Type B pancreatic cell (in vitro differentiated cells): Measurements from ENCODE around the gene EFNA3. TPM values are rescaled to one million over a fixed set of nuclear protein-coding genes. Genes with fewer than 3 reads are reported as not detected.

Source experiments
- DNase-seq: peaks from one replicate; pipeline ENCODE4 v3.0.0; 2021; ENCODE audit warnings: mixed read lengths; ENCODE audit not compliant: unreplicated experiment; ENCODE audit errors: extremely low spot score
- H3K27ac Mint-ChIP-seq: 2 replicates; pipeline ENCODE4 v1.8.0; 2021; ENCODE audit warnings: mild to moderate bottlenecking, mixed read lengths
- H3K27me3 Mint-ChIP-seq: 2 replicates; pipeline ENCODE4 v1.8.0; 2021; ENCODE audit warnings: mixed read lengths
- H3K36me3 Mint-ChIP-seq: 2 replicates; pipeline ENCODE4 v1.8.0; 2021; ENCODE audit warnings: mixed read lengths
- H3K4me1 Mint-ChIP-seq: one replicate; pipeline ENCODE4 v1.8.0; 2021; ENCODE audit warnings: mixed read lengths; ENCODE audit not compliant: unreplicated experiment
- H3K4me3 Mint-ChIP-seq: 2 replicates; pipeline ENCODE4 v1.8.0; 2021; ENCODE audit warnings: mild to moderate bottlenecking, mixed read lengths
- H3K9me3 Mint-ChIP-seq: 2 replicates; pipeline ENCODE4 v1.8.0; 2021; ENCODE audit warnings: mixed read lengths
- CTCF ChIP-seq: fragments of 200-600 bp; sonication (generic); conservative IDR thresholded peaks from 2 replicates; pipeline ENCODE4 v1.5.0; 2021; ENCODE audit warnings: antibody characterized with exemption, mild to moderate bottlenecking
- total RNA-seq: library from RNA; stranded (reverse); gene quantifications from 2 replicates; pipeline ENCODE4 v1.2.1, GENCODE V29; 2021; ENCODE audit warnings: low replicate concordance

The EFNA3 gene
- total RNA-seq, 1 donor from 2014 or later, result 4.7 TPM

- TF ChIP-seq CTCF, result peak; percentile 96
- Mint-ChIP-seq H3K27ac (peak overlapping the region; percentile 23), H3K4me1 (peaks cover 16% of the 10 kb centered on the region), H3K9me3 (no peaks in the 10 kb centered on the region), H3K4me3 (peak overlapping the region; percentile 73), H3K27me3 (peaks cover 3% of the 10 kb centered on the region), H3K36me3 (no peaks in the 10 kb centered on the region)
- DNase-seq, result peak; percentile 96
Observed at GRCh38 chr1:155061381-155062150, 17.1 kb upstream of the EFNA3 start.

- Mint-ChIP-seq H3K36me3 (no peaks in the 10 kb centered on the region), H3K27ac (no peak overlapping the region), H3K4me1 (peaks cover 16% of the 10 kb centered on the region), H3K4me3 (peak overlapping the region; percentile 95), H3K9me3 (no peaks in the 10 kb centered on the region), H3K27me3 (peaks cover 3% of the 10 kb centered on the region)
- no peak for TF ChIP-seq CTCF
- no peak for DNase-seq
Observed at GRCh38 chr1:155062151-155062686, 16.4 kb upstream of the EFNA3 start.

GRCh38 chr1:155062702-155063411 is 15.8 kb upstream of the EFNA3 start:
- H3K27me3 Mint-ChIP-seq, result peaks cover 3% of the 10 kb centered on the region
- peak overlapping the region; percentile 78 for H3K27ac Mint-ChIP-seq
- H3K36me3 Mint-ChIP-seq, result no peaks in the 10 kb centered on the region
- H3K9me3 Mint-ChIP-seq, result no peaks in the 10 kb centered on the region
- H3K4me3 Mint-ChIP-seq, result peak overlapping the region; percentile 95
- no peak for DNase-seq
- H3K4me1 Mint-ChIP-seq, result peaks cover 16% of the 10 kb centered on the region
- TF ChIP-seq CTCF, result peak; percentile 85

- H3K4me1 Mint-ChIP-seq, result peaks cover 16% of the 10 kb centered on the region
- peak within 1 kb of the TSS; percentile 95 for H3K4me3 Mint-ChIP-seq
- no peak for TF ChIP-seq CTCF
- H3K9me3 Mint-ChIP-seq, result no peaks in the 10 kb centered on the region
- no peak for DNase-seq
- H3K27me3 Mint-ChIP-seq, result peaks cover 3% of the 10 kb centered on the region
- peak within 1 kb of the TSS; percentile 78 for H3K27ac Mint-ChIP-seq
- H3K36me3 Mint-ChIP-seq, result no peaks in the 10 kb centered on the region
Observed at GRCh38 chr1:155063550-155064110, 15.0 kb upstream of the EFNA3 start, which contains the start of gene EFNA4. TSS of gene EFNA4 (plus strand) at chr1:155063740. CDS start at chr1:155063824, 84 bp downstream.

- no peaks in the 10 kb centered on the region for H3K36me3 Mint-ChIP-seq
- peaks cover 16% of the 10 kb centered on the region for H3K4me1 Mint-ChIP-seq
- no peak for DNase-seq
- peak overlapping the region; percentile 89 for H3K4me3 Mint-ChIP-seq
- no peak for TF ChIP-seq CTCF
- no peaks in the 10 kb centered on the region for H3K9me3 Mint-ChIP-seq
- H3K27ac Mint-ChIP-seq, result peak overlapping the region; percentile 69
- peaks cover 3% of the 10 kb centered on the region for H3K27me3 Mint-ChIP-seq
Observed at GRCh38 chr1:155064111-155064831, 14.4 kb upstream of the EFNA3 start.
